Activated T-helper 1 cell treated with anti-CD3 and anti-CD28 coated beads, Interleukin-12 subunit alpha, Interleukin-12 subunit beta, Interleukin-2, Interleukin-4 antibody, amounts not matched to agents 30 ng/mL and 10 ng/mL and 1 ng/mL, durations not matched to agents 14 hours and 24 hours and 36 hours (primary cell): ENCODE results near the gene CLBA1. TPM values are rescaled to one million over a fixed set of nuclear protein-coding genes. Genes with fewer than 3 reads are reported as not detected.
"Not testable (repeated sequence)": the region's sequence is repeated elsewhere in the genome, so short reads cannot be mapped to it uniquely, and the experiment has no call there.

Source experiments
- DNase-seq: peaks from one replicate; pipeline ENCODE4 v3.0.0; 2021; ENCODE audit warnings: low spot score
- H3K27ac Mint-ChIP-seq: one replicate; pipeline ENCODE4 v1.8.0; 2021; ENCODE audit warnings: mild to moderate bottlenecking, mixed read lengths
- H3K27me3 Mint-ChIP-seq: one replicate; pipeline ENCODE4 v1.8.0; 2022; ENCODE audit warnings: mild to moderate bottlenecking, moderate library complexity, mixed read lengths; ENCODE audit not compliant: insufficient read depth
- H3K36me3 Mint-ChIP-seq: one replicate; pipeline ENCODE4 v1.8.0; 2021; ENCODE audit warnings: low read depth, mixed read lengths
- H3K4me1 Mint-ChIP-seq: one replicate; pipeline ENCODE4 v1.8.0; 2021; ENCODE audit warnings: low read depth, mixed read lengths
- H3K4me3 Mint-ChIP-seq: one replicate; pipeline ENCODE4 v1.8.0; 2021; ENCODE audit warnings: mild to moderate bottlenecking, moderate library complexity, mixed read lengths
- H3K9me3 Mint-ChIP-seq: one replicate; pipeline ENCODE4 v1.8.0; 2021; ENCODE audit warnings: mixed read lengths
- intact Hi-C: fragments of 100-400 bp; cut with micrococcal nuclease; formaldehyde crosslinking; loops from one replicate; pipeline ENCODE4 v1.15.1; 2024
- total RNA-seq: library from RNA; stranded (reverse); gene quantifications from 2 replicates; pipeline ENCODE4 v1.2.3, GENCODE V29; 2022

Gene CLBA1
- total RNA-seq, 1 donor from 2014 or later: 3.1 TPM

DNA sequence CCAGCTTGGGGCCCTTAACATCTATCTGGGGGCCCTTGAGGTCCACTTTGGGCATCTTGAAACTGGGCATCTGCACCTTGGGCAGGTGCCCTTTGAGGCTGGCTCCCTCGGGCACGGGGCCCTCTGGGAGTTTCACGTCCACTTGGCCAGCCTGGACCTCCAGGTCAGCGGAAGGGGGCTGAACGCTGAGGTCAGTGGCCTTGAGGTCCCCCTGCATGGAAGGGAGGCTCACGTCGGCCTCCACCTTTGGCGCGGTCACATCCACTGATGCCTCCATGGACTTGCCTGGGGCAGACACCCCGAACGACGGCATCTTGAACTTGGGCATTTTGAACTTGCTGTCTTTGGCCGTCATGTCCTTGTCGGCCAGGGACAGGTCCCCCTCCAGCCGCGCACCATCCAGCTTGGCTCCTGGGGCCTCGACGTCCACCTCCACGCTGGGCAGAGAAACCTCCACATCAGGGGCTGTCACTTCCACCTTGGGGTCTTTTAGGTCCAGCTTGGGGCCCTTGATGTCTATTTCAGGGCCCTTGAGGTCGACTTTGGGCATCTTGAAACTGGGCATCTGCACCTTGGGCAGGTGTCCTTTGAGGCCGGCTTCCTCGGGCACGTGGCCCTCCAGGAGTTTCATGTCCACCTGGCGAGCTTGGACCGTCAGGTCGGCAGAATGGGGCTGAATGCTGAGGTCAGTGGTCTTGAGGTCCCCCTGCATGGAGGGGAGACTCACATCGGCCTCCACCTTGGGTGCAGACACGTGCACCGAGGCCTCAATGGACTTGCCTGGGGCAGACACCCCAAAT lies 42.2 kb upstream of the CLBA1 start:
- not testable (repeated sequence) for H3K9me3 Mint-ChIP-seq, H3K27me3 Mint-ChIP-seq, DNase-seq, H3K27ac Mint-ChIP-seq, H3K36me3 Mint-ChIP-seq, H3K4me3 Mint-ChIP-seq, H3K4me1 Mint-ChIP-seq
- intact Hi-C loops: loop anchor here (1.0 kb wide), 1 partner anchor 19 kb away; the partner anchor contains the start of gene PLD4

DNA sequence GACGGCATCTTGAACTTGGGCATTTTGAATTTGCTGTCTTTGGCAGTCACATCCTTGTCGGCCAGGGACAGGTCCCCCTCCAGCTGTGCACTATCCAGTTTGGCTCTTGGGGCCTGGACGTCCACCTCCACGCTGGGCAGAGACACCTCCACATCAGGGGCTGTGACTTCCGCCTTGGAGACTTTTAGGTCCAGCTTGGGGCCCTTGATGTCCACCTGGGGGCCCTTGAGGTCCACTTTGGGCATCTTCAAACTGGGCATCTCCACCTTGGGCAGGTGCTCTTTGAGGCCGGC lies 41.6 kb upstream of the CLBA1 start:
- H3K36me3 Mint-ChIP-seq, H3K4me1 Mint-ChIP-seq, H3K27ac Mint-ChIP-seq, H3K9me3 Mint-ChIP-seq, intact Hi-C loops, H3K4me3 Mint-ChIP-seq, H3K27me3 Mint-ChIP-seq, DNase-seq: not testable (repeated sequence)

- DNase-seq, H3K27me3 Mint-ChIP-seq, intact Hi-C loops, H3K36me3 Mint-ChIP-seq, H3K9me3 Mint-ChIP-seq, H3K4me1 Mint-ChIP-seq, H3K27ac Mint-ChIP-seq, H3K4me3 Mint-ChIP-seq: not testable (repeated sequence)
Measured at GRCh38 chr14:104944436-104945205, 41.0 kb upstream of the CLBA1 start.

DNA sequence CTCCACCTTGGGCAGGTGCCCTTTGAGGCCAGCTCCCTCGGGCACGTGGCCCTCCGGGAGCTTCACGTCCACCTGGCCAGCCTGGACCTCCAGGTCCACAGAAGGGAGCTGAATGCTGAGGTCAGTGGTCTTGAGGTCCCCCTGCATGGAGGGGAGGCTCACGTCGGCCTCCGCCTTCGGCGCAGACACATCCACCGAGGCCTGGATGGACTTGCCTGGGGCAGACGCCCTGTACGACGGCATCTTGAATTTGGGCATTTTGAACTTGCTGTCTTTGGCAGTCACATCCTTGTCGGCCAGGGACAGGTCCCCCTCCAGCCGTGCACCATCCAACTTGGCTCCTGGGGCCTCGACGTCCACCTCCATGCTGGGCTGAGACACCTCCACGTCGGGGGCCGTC lies 40.3 kb upstream of the CLBA1 start:
- H3K27ac Mint-ChIP-seq, H3K9me3 Mint-ChIP-seq, H3K4me3 Mint-ChIP-seq, H3K36me3 Mint-ChIP-seq, DNase-seq, H3K27me3 Mint-ChIP-seq, H3K4me1 Mint-ChIP-seq, intact Hi-C loops: not testable (repeated sequence)

- intact Hi-C loops, DNase-seq, H3K27me3 Mint-ChIP-seq, H3K4me3 Mint-ChIP-seq, H3K4me1 Mint-ChIP-seq, H3K27ac Mint-ChIP-seq, H3K36me3 Mint-ChIP-seq, H3K9me3 Mint-ChIP-seq: not testable (repeated sequence)
Measured at GRCh38 chr14:104945986-104946965, 39.3 kb upstream of the CLBA1 start.

- H3K27ac Mint-ChIP-seq, H3K4me3 Mint-ChIP-seq, DNase-seq, H3K27me3 Mint-ChIP-seq, H3K4me1 Mint-ChIP-seq, H3K9me3 Mint-ChIP-seq, H3K36me3 Mint-ChIP-seq, intact Hi-C loops: not testable (repeated sequence)
Measured at GRCh38 chr14:104947201-104947600, 38.4 kb upstream of the CLBA1 start.

DNA sequence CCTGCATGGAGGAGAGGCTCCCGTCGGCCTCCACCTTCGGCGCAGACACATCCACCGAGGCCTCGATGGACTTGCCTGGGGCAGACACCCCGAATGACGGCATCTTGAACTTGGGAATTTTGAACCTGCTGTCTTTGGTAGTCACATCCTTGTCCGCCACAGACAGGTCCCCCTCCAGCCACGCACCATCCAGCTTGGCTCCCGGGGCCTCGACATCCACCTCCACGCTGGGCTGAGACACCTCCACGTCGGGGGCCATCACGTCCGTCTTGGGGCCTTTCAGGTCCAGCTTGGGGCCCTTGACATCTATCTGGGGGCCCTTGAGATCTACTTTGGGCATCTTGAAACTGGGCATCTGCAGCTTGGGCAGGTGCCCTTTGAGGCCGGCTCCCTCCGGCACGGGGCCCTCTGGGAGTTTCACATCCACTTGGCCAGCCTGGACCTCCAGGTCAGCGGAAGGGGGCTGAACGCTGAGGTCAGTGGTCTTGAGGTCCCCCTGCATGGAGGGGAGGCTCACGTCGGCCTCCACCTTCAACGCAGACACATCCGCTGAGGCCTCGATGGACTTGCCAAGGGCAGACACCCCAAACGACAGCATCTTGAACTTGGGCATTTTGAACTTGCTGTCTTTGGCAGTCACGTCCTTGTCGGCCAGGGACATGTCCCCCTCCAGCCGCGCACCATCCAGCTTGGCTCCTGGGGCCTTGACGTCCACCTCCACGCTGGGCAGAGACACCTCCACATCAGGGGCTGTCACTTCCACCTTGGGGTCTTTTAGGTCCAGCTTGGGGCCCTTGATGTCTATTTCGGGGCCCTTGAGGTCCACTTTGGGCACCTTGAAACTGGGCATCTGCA lies 37.5 kb upstream of the CLBA1 start:
- H3K9me3 Mint-ChIP-seq, H3K27ac Mint-ChIP-seq, H3K27me3 Mint-ChIP-seq, H3K4me3 Mint-ChIP-seq, intact Hi-C loops, DNase-seq, H3K36me3 Mint-ChIP-seq, H3K4me1 Mint-ChIP-seq: not testable (repeated sequence)

GRCh38 chr14:104948736-104949031 lies 36.9 kb upstream of the CLBA1 start:
- no peak overlapping the region for H3K4me3 Mint-ChIP-seq
- no peaks in the 10 kb centered on the region for H3K4me1 Mint-ChIP-seq
- no peaks in the 10 kb centered on the region for H3K36me3 Mint-ChIP-seq
- no peaks in the 10 kb centered on the region for H3K9me3 Mint-ChIP-seq
- no peak for DNase-seq
- intact Hi-C loops: no loop called here
- H3K27ac Mint-ChIP-seq: no peak overlapping the region
- no peaks in the 10 kb centered on the region for H3K27me3 Mint-ChIP-seq

DNA sequence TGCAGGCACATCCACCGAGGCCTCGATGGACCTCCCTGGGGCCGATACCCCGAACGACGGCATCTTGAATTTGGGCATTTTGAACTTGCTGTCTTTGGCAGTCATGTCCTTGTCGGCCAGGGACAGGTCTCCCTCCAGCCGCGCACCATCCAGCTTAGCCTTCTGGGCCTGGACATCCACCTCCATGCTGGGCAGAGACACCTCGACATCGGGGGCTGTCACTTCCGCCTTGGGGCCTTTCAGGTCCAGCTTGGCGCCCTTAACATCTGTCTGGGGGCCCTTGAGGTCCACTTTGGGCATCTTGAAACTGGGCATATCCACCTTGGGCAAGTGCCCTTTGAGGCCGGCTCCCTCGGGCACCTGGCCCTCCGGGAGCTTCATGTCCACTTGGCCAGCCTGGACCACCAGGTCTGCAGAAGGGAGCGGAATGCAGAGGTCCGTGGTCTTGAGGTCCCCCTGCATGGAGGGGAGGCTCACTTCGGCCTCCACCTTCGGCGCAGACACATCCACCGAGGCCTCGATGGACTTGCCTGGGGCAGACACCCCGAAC lies 36.1 kb upstream of the CLBA1 start:
- intact Hi-C loops, H3K4me3 Mint-ChIP-seq, H3K9me3 Mint-ChIP-seq, DNase-seq, H3K27me3 Mint-ChIP-seq, H3K4me1 Mint-ChIP-seq, H3K36me3 Mint-ChIP-seq, H3K27ac Mint-ChIP-seq: not testable (repeated sequence)

- intact Hi-C loops: no loop called here
- Mint-ChIP-seq H3K4me1 (no peaks in the 10 kb centered on the region), H3K9me3 (no peaks in the 10 kb centered on the region), H3K27me3 (no peaks in the 10 kb centered on the region), H3K4me3 (no peak overlapping the region), H3K27ac (no peak overlapping the region), H3K36me3 (no peaks in the 10 kb centered on the region)
- no peak for DNase-seq
Measured at GRCh38 chr14:104950021-104950420, 35.6 kb upstream of the CLBA1 start.

DNA sequence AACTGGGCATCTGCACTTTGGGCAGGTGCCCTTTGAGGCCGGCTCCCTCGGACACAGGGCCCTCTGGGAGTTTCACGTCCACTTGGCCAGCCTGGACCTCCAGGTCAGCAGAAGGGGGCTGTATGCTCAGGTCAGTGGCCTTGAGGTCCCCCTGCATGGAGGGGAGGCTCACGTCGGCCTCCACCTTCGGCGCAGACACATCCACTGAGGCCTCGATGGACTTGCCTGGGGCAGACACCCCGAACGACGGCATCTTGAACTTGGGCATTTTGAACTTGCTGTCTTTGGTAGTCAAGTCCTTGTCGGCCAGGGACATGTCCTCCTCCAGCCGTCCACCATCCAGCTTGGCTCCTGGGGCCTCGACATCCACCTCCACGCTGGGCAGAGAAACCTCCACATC lies 34.9 kb upstream of the CLBA1 start:
- DNase-seq, H3K4me1 Mint-ChIP-seq, H3K27me3 Mint-ChIP-seq, H3K4me3 Mint-ChIP-seq, intact Hi-C loops, H3K9me3 Mint-ChIP-seq, H3K36me3 Mint-ChIP-seq, H3K27ac Mint-ChIP-seq: not testable (repeated sequence)
